Heart left ventricle (tissue), 13 donors: Measurements from ENCODE around the gene C19orf73.
A peak's percentile ranks its signal among the peaks of the same experiment; 100 is the strongest.

Experiments used
- CTCF ChIP-seq, 12 donors: fragments of 200-600 bp; sonication (generic) in 4 of 12; IDR thresholded peaks; one replicate each; pipeline versions ENCODE4 v1.5.0 to v1.8.0; 2018 to 2022; ENCODE audit warnings: antibody characterized with exemption in 12 of 12, mild to moderate bottlenecking in 5 of 12
- POLR2A ChIP-seq, 2 donors: fragments of 450-650 bp; IDR thresholded peaks; one replicate each; pipeline ENCODE4 v1.6.1; 2017; ENCODE audit warnings: antibody characterized with exemption in 2 of 2, mild to moderate bottlenecking in 2 of 2, moderate library complexity in 2 of 2
- donor health status: ischemic (EF 13 %, LVEDD 7.1; RV severe dilation, severe dysfunction).
- donor health status: DM: no; HTN: yes; CAD: no.
- donor health status: DM: no; HTN: no; CAD: no.
- donor health status: ischemic (EF 25% LVEDD 6.9; RV normal size, moderate dysfunction).
- donor health status: ischemic (EF 25% LVEDD 5.7; RV mildly dilated, moderate dysfunction).
- donor health status: ischemic (EF 35%, LVEDD 5.7; RV mildly dilated, moderate dysfunction).
- donor health status: nonischemic (EF 11% LVEDD 7.7; RV severe dilation, severe dysfunction).
- donor health status: DM: yes; HTN: yes; CAD: no.
- donor health status: PGD.
- donor health status: ischemic (EF 29% LVEDD 5.4; RV normal size, mild dysfunction).
- donor health status: nonischemic (EF 23%, LVEDD 6.1; RV moderate dilation, normal function).

DNA sequence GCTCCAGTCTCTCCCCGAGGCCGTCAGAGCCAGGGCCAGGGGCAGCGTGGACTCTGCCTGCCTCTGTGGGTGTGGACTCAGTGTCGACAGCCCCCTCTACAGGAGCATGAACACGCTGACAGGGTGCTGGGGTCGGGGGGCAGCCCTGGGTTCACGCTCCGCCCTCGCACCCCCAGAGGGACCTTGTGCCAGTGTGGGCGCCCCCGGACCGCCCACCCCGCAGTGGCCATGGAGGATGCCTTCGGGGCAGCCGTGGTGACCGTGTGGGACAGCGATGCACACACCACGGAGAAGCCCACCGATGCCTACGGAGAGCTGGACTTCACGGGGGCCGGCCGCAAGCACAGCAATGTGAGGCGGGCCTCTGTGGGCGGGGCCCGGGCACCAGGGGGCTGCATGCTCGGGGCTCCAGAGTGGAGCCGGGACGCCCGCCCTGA is 46.9 kb upstream of the C19orf73 start:
- TF ChIP-seq CTCF (IDR thresholded peaks at IDR 0.05), result peak in 2 of 12 donors; percentile 9 to 28
- TF ChIP-seq POLR2A (IDR thresholded peaks at IDR 0.05), result no peak
